Measurements from ENCODE around the gene UBE2B.
"Not testable (repeated sequence)": the region's sequence is repeated elsewhere in the genome, so short reads cannot be mapped to it uniquely, and the experiment has no call there.

UBE2B gene

GRCh38 chr5:134380346-134380745 is 9.0 kb downstream of the UBE2B start:
- TF ChIP-seq TOX (CRISPR knock-in tag; IDR thresholded peaks at IDR 0.05; ENCODE audit: borderline replicate concordance): no peak
- no peak for TF ChIP-seq TCF4 (CRISPR knock-in tag; IDR thresholded peaks at IDR 0.05; ENCODE audit: borderline replicate concordance)
- TF ChIP-seq CSRNP3 (CRISPR knock-in tag; IDR thresholded peaks at IDR 0.05): no peak
- no peak for TF ChIP-seq OSR1 (CRISPR knock-in tag; IDR thresholded peaks at IDR 0.05)
- no peak for TF ChIP-seq ZNF8 (CRISPR knock-in tag; IDR thresholded peaks at IDR 0.05)
- TF ChIP-seq ZFP3 (CRISPR knock-in tag; IDR thresholded peaks at IDR 0.05): no peak
- no peak for TF ChIP-seq SNAI2 (CRISPR knock-in tag; IDR thresholded peaks at IDR 0.05)
- TF ChIP-seq BACH2 (CRISPR knock-in tag; IDR thresholded peaks at IDR 0.05; ENCODE audit: borderline replicate concordance): no peak
- TF ChIP-seq RARB (CRISPR knock-in tag; IDR thresholded peaks at IDR 0.05): no peak
- TF ChIP-seq ISL1 (CRISPR knock-in tag; IDR thresholded peaks at IDR 0.05): no peak
- TF ChIP-seq GLIS3 (CRISPR knock-in tag; IDR thresholded peaks at IDR 0.05): no peak
- no peak for TF ChIP-seq ZFP30 (CRISPR knock-in tag; IDR thresholded peaks at IDR 0.05)
- TF ChIP-seq ZC3H10 (CRISPR knock-in tag; IDR thresholded peaks at IDR 0.05): no peak
- no peak for TF ChIP-seq ZNF70 (CRISPR knock-in tag; IDR thresholded peaks at IDR 0.05)
- TF ChIP-seq ARNTL (CRISPR knock-in tag; IDR thresholded peaks at IDR 0.05; ENCODE audit: borderline replicate concordance, low read depth): no peak
- no peak for TF ChIP-seq PATZ1 (CRISPR knock-in tag; IDR thresholded peaks at IDR 0.05; ENCODE audit: borderline replicate concordance)
- TF ChIP-seq CREB5 (CRISPR knock-in tag; IDR thresholded peaks at IDR 0.05; ENCODE audit: low read depth): no peak
- ATAC-seq: no peak

- not testable (repeated sequence) for ATAC-seq
Observed at GRCh38 chr5:134382204-134382603, 10.8 kb downstream of the UBE2B start.

- no peak for ATAC-seq
Observed at GRCh38 chr5:134383980-134384697, 12.8 kb downstream of the UBE2B start.

More at GRCh38 chr5:134383980-134384697, 12.8 kb downstream of the UBE2B start:
- TF ChIP-seq CREB5 (CRISPR knock-in tag; IDR thresholded peaks at IDR 0.05; ENCODE audit: low read depth) (no peak), TSHZ2 (CRISPR knock-in tag; IDR thresholded peaks at IDR 0.05) (no peak), POU6F1 (CRISPR knock-in tag; IDR thresholded peaks at IDR 0.05; ENCODE audit: borderline replicate concordance, low read depth) (no peak), CSDC2 (CRISPR knock-in tag; IDR thresholded peaks at IDR 0.05) (no peak), SNAI2 (CRISPR knock-in tag; IDR thresholded peaks at IDR 0.05) (no peak), CSRNP3 (CRISPR knock-in tag; IDR thresholded peaks at IDR 0.05) (no peak), BACH2 (CRISPR knock-in tag; IDR thresholded peaks at IDR 0.05; ENCODE audit: borderline replicate concordance) (no peak), PATZ1 (CRISPR knock-in tag; IDR thresholded peaks at IDR 0.05; ENCODE audit: borderline replicate concordance) (no peak), TOX (CRISPR knock-in tag; IDR thresholded peaks at IDR 0.05; ENCODE audit: borderline replicate concordance) (no peak), RARB (CRISPR knock-in tag; IDR thresholded peaks at IDR 0.05) (no peak), PPARA (CRISPR knock-in tag; IDR thresholded peaks at IDR 0.05; ENCODE audit: borderline replicate concordance) (no peak), TCF4 (CRISPR knock-in tag; IDR thresholded peaks at IDR 0.05; ENCODE audit: borderline replicate concordance) (no peak)
